Heart right ventricle (tissue), 16 donors: ENCODE results near the gene ERGIC1. TPM values are rescaled to one million over a fixed set of nuclear protein-coding genes. Genes with fewer than 3 reads are reported as not detected.
"Not testable (repeated sequence)": the region's sequence is repeated elsewhere in the genome, so short reads cannot be mapped to it uniquely, and the experiment has no call there.

ENCODE experiments used
- ATAC-seq, 8 donors: fragments of 200-7000 bp; cut with Tn5 transposase; one replicate each; pipeline ENCODE4 v1.9.1; 2020; ENCODE audit warnings: mild to moderate bottlenecking in 8 of 8, moderate library complexity in 8 of 8, moderate number of reproducible peaks in 1 of 8
- DNase-seq, 2 donors: peaks; one replicate each; pipeline ENCODE4 v3.0.0-alpha.2; 2020
- H3K27ac ChIP-seq, 10 donors: fragments of 200-600 bp; sonication (generic) in 2 of 10; one replicate each; pipeline versions ENCODE4 v1.5.0 to v1.8.0; 2020 to 2022; ENCODE audit warnings: mild to moderate bottlenecking in 3 of 10
- H3K27me3 ChIP-seq, 7 donors: fragments of 200-600 bp; one replicate each; pipeline ENCODE4 v1.8.0; 2021 to 2022; ENCODE audit warnings: mild to moderate bottlenecking in 2 of 7
- H3K36me3 ChIP-seq, 9 donors: fragments of 200-600 bp; sonication (generic) in 1 of 9; one replicate each; pipeline versions ENCODE4 v1.5.0 to v1.8.0; 2020 to 2022; ENCODE audit warnings: mild to moderate bottlenecking in 2 of 9
- H3K4me1 ChIP-seq, 9 donors: fragments of 200-600 bp; sonication (generic) in 1 of 9; one replicate each; pipeline versions ENCODE4 v1.5.0 to v1.8.0; 2020 to 2022; ENCODE audit warnings: mild to moderate bottlenecking in 4 of 9
- H3K4me3 ChIP-seq, 10 donors: fragments of 200-600 bp; sonication (generic) in 2 of 10; one replicate each; pipeline versions ENCODE4 v1.5.0 to v1.8.0; 2020 to 2022; ENCODE audit warnings: mild to moderate bottlenecking in 7 of 10, moderate library complexity in 2 of 10
- H3K9me3 ChIP-seq, 11 donors: fragments of 200-600 bp in 10 of 11; sonication (generic) in 2 of 11; one replicate each; pipeline versions ENCODE4 v1.5.0 to v1.8.0; 2013 to 2022; ENCODE audit warnings: mild to moderate bottlenecking in 2 of 11, control low read depth in 1 of 11, moderate library complexity in 1 of 11
- CTCF ChIP-seq, 9 donors: fragments of 200-600 bp; sonication (generic) in 2 of 9; IDR thresholded peaks; one replicate each; pipeline versions ENCODE4 v1.5.0 to v1.8.0; 2021 to 2022; ENCODE audit warnings: antibody characterized with exemption in 9 of 9, mild to moderate bottlenecking in 5 of 9, moderate library complexity in 1 of 9
- WGBS, 2 donors: extraction: QIAGEN DNeasy Blood & Tissue Kit; methylation state at CpG; one replicate each; pipeline ENCODE4 v1.1.7; 2013; ENCODE audit warnings: inconsistent platforms in 1 of 2; 5-methylcytosine and 5-hydroxymethylcytosine counted together
- intact Hi-C, 10 donors: fragments of 100-400 bp; cut with DNase I; formaldehyde crosslinking; loops; one replicate each; pipeline versions ENCODE4 v1.11.1 to v1.14.2; 2022
- polyA plus RNA-seq, 2 donors: library from polyadenylated mRNA; stranded (reverse); fragments of 200-250 nt; gene quantifications; one replicate each; pipeline ENCODE4 v1.2.3, GENCODE V29; 2013
- total RNA-seq, 10 donors: library from RNA; stranded (reverse); fragmentation: NEBNext Ultra II Directional in 3 of 10; extraction: Animal tissue kit (Norgen Biotek cat#: 25700) in 3 of 10; gene quantifications; one replicate each; pipeline versions ENCODE4 v1.2.1 to v1.2.4, GENCODE V29; 2021 to 2023
- donor health status: Arrhythmogenic right ventricular cardiomyopathy.
- donor health status: ischemic (EF 13 %, LVEDD 7.1; RV severe dilation, severe dysfunction).
- donor health status: healthy with polysubstance abuse.
- donor health status: DM: no; HTN: yes; CAD: no.
- donor health status: DM: no; HTN: no; CAD: no.
- donor health status: ischemic (EF 25% LVEDD 6.9; RV normal size, moderate dysfunction).
- donor health status: ischemic (EF 25% LVEDD 5.7; RV mildly dilated, moderate dysfunction).
- donor health status: healthy.
- donor health status: DM: yes; HTN: yes; CAD: no.
- donor health status: Ischemic cardiomyopathy.
- donor health status: ischemic (EF 35%, LVEDD 5.7; RV mildly dilated, moderate dysfunction).
- donor health status: nonischemic (EF 11% LVEDD 7.7; RV severe dilation, severe dysfunction).
- donor health status: DM: yes; HTN: yes; CAD: no.
- donor health status: PGD.
- donor health status: ischemic (EF 29% LVEDD 5.4; RV normal size, mild dysfunction).
- donor health status: nonischemic (EF 23%, LVEDD 6.1; RV moderate dilation, normal function).

Gene ERGIC1
- total and polyA plus RNA-seq, 12 donors = 48.0 to 91.9 (median 72.5) TPM

- Histone ChIP-seq H3K27me3 (no peaks in the 10 kb centered on the region), H3K36me3 (peaks cover 0 to 37% (median 0%) of the 10 kb centered on the region in 9 donors), H3K4me1 (peaks cover 23 to 67% (median 55%) of the 10 kb centered on the region in 9 donors), H3K9me3 (no peaks in the 10 kb centered on the region), H3K4me3 (no peak overlapping the region), H3K27ac (peak overlapping the region in 3 of 10 donors; percentile 1 to 98 (median 7))
- TF ChIP-seq CTCF (IDR thresholded peaks at IDR 0.05) = no peak
- intact Hi-C loops = loop anchor here in 1 of 10 donors (5.0 kb wide), 1 partner anchor 33 kb away; no protein-coding TSS in a partner anchor
- DNase-seq = no peak
- 85 to 90% methylated on average over 4 of the region's 4 CpGs for WGBS, 2 donors
- no peak for ATAC-seq
Measured at GRCh38 chr5:172895549-172895948, 61.5 kb downstream of the ERGIC1 start.

- Histone ChIP-seq H3K36me3 (peaks cover 0 to 31% (median 0%) of the 10 kb centered on the region in 9 donors), H3K27ac (peak overlapping the region in 7 of 10 donors; percentile 75 to 98 (median 92)), H3K9me3 (no peaks in the 10 kb centered on the region), H3K4me3 (no peak overlapping the region), H3K4me1 (peaks cover 16 to 67% (median 56%) of the 10 kb centered on the region in 9 donors), H3K27me3 (no peaks in the 10 kb centered on the region)
- intact Hi-C loops = loop anchor here in 1 of 10 donors (5.0 kb wide), 1 partner anchor 34 kb away; no protein-coding TSS in a partner anchor
- 70 to 77% methylated on average over 7 of the region's 7 CpGs for WGBS, 2 donors
- ATAC-seq (no peak), DNase-seq (no peak)
- no peak for TF ChIP-seq CTCF (IDR thresholded peaks at IDR 0.05)
Measured at GRCh38 chr5:172896465-172896864, 62.4 kb downstream of the ERGIC1 start.

- Histone ChIP-seq H3K27ac (peak overlapping the region in 9 of 10 donors; percentile 40 to 98 (median 90)), H3K4me3 (peak overlapping the region in 4 of 10 donors; percentile 9 to 42 (median 36)), H3K36me3 (peaks cover 0 to 31% (median 0%) of the 10 kb centered on the region in 9 donors), H3K4me1 (peaks cover 16 to 67% (median 56%) of the 10 kb centered on the region in 9 donors)
- not testable (repeated sequence) for H3K27me3 ChIP-seq, ATAC-seq, DNase-seq, H3K9me3 ChIP-seq
- intact Hi-C loops = loop anchor here in 1 of 10 donors (5.0 kb wide), 1 partner anchor 35 kb away; no protein-coding TSS in a partner anchor
- WGBS, 2 donors = 84 to 86% methylated on average over 7 of the region's 7 CpGs
Measured at GRCh38 chr5:172897067-172897466, 63.0 kb downstream of the ERGIC1 start.

- intact Hi-C loops = loop anchor here in 1 of 10 donors (5.0 kb wide), 1 partner anchor 35 kb away; no protein-coding TSS in a partner anchor
- peak in 5 of 8 donors; percentile 19 to 59 (median 32) for ATAC-seq
- WGBS, 2 donors = 41 to 45% methylated on average over 16 of the region's 16 CpGs
- peak in 1 of 2 donors; percentile 55 for DNase-seq
- H3K27ac ChIP-seq = peak overlapping the region in 9 of 10 donors; percentile 40 to 98 (median 90)
- peaks cover 21 to 67% (median 56%) of the 10 kb centered on the region in 9 donors for H3K4me1 ChIP-seq
- TF ChIP-seq CTCF (IDR thresholded peaks at IDR 0.05) = no peak
- H3K36me3 ChIP-seq = peaks cover 0 to 31% (median 0%) of the 10 kb centered on the region in 9 donors
- H3K27me3 ChIP-seq = no peaks in the 10 kb centered on the region
- H3K4me3 ChIP-seq = peak overlapping the region in 5 of 10 donors; percentile 9 to 42 (median 34)
- H3K9me3 ChIP-seq = no peaks in the 10 kb centered on the region
Measured at GRCh38 chr5:172897481-172898217, 63.6 kb downstream of the ERGIC1 start.
